Measurements from ENCODE around the gene SCG5. TPM values are rescaled to one million over a fixed set of nuclear protein-coding genes. Genes with fewer than 3 reads are reported as not detected.

The SCG5 gene
- total RNA-seq, 1 donor from 2014 or later = 53.7 TPM

DNA sequence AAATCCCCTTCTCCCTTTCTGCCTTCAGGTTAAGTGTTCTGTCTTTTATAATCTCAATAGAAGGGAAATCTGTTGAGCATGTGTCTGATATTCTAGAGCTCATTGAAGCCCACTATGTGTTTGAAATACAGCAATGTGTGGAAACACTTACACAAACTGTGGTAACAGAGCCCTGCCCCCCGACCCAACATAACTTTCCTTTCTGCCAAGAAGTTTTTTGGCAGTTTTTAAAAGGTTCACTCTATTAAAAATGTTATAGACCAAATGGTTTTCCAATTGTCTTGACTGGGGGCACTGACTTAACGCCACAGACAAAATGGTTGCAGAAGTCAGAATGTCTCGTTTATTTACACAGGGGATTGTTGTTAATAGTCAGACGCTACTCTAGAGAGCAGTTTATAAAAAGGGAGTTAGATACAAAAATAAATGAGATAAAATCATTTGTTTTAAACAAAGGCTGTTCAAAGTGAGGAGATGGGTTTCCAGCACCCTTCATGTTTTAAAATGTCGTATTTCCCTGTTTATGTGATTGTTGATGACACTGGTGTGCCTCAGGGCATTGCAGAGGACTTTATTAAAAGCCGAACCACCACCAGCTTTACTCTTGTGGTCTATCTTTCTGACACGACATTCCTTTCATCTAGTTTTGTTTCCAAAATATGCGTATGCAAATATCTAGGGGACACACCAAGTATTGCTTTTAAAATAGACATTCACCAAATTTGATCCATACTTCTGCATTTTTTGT is 49.6 kb downstream of the SCG5 start:
- H3K27ac Mint-ChIP-seq = no peak overlapping the region
- no peak for DNase-seq (ENCODE audit: low spot score in 2 of 2, unreplicated experiment in 2 of 2)
- TF ChIP-seq, protein P1, sequence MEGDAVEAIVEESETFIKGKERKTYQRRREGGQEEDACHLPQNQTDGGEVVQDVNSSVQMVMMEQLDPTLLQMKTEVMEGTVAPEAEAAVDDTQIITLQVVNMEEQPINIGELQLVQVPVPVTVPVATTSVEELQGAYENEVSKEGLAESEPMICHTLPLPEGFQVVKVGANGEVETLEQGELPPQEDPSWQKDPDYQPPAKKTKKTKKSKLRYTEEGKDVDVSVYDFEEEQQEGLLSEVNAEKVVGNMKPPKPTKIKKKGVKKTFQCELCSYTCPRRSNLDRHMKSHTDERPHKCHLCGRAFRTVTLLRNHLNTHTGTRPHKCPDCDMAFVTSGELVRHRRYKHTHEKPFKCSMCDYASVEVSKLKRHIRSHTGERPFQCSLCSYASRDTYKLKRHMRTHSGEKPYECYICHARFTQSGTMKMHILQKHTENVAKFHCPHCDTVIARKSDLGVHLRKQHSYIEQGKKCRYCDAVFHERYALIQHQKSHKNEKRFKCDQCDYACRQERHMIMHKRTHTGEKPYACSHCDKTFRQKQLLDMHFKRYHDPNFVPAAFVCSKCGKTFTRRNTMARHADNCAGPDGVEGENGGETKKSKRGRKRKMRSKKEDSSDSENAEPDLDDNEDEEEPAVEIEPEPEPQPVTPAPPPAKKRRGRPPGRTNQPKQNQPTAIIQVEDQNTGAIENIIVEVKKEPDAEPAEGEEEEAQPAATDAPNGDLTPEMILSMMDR (IDR thresholded peaks at IDR 0.05; ENCODE audit: unreplicated experiment) = no peak
- H3K36me3 Mint-ChIP-seq = peaks cover 19% of the 10 kb centered on the region
- H3K4me1 Mint-ChIP-seq = no peaks in the 10 kb centered on the region
- H3K27me3 Mint-ChIP-seq (ENCODE audit: low read depth) = no peaks in the 10 kb centered on the region
- no peak overlapping the region for H3K4me3 Mint-ChIP-seq
- H3K9me3 Mint-ChIP-seq = peaks cover 7% of the 10 kb centered on the region

DNA sequence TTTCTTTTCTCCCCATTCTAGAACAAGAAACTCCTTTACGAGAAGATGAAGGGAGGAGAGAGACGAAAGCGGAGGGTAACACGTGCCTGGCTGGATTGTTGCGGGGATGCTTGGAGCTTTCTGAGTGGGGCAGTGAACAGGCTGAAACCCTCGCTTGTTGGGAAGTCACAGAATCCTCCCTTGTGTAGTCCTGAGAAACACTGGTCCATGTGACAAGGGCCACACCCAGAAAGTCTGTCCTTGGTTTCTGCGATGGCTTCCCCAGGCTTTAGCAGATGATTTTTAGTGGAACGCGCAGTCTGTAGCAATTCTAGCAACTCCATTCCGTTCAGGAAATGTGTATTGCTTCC is 50.2 kb downstream of the SCG5 start:
- DNase-seq (ENCODE audit: low spot score in 2 of 2, unreplicated experiment in 2 of 2) = no peak
- Mint-ChIP-seq H3K9me3 (peaks cover 2% of the 10 kb centered on the region), H3K27me3 (ENCODE audit: low read depth) (no peaks in the 10 kb centered on the region), H3K4me1 (no peaks in the 10 kb centered on the region), H3K36me3 (peaks cover 14% of the 10 kb centered on the region), H3K27ac (no peak overlapping the region), H3K4me3 (no peak overlapping the region)
- TF ChIP-seq, protein P1 (IDR thresholded peaks at IDR 0.05; ENCODE audit: unreplicated experiment) = no peak

- Mint-ChIP-seq H3K9me3 (no peaks in the 10 kb centered on the region), H3K4me1 (no peaks in the 10 kb centered on the region), H3K27ac (no peak overlapping the region), H3K4me3 (no peak overlapping the region), H3K27me3 (ENCODE audit: low read depth) (no peaks in the 10 kb centered on the region), H3K36me3 (peaks cover 11% of the 10 kb centered on the region)
- TF ChIP-seq, protein P1 (IDR thresholded peaks at IDR 0.05; ENCODE audit: unreplicated experiment) = no peak
- no peak for DNase-seq (ENCODE audit: low spot score in 2 of 2, unreplicated experiment in 2 of 2)
Measured at GRCh38 chr15:32692286-32692685, 50.8 kb downstream of the SCG5 start.

DNA sequence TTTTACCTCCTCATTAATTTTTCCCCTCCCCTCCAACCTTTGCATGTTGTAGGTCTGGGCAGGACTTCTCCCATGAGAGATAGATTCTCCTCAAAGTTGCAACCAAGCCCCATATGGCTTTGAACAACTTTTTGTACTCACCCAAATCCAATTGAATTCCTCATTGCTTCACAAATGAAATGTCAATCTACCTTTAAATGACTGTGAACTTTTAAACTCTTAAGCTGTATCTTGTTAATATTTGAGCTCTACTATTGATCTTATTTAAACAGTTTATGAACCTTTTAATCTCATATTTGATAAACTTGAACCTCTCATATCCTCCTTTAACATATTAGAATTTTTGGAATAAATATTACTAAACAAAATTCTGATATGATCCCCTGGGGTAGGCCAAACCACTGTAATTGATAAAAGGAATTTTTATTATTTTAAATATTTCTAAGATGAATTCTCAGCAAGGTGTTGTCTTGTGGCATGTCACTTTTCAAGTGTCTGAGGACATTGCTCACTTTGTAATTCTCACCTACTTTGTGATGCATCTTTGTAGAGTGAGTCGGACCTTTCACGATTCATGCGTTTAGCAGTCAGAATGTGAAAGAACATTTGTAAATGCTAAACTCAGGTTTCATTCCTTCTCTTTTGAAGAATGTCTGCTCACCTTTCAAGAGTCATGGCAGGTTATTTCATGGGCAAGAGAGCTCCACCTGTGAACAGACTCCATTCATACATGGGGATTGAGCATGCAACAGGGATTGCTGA is 52.9 kb downstream of the SCG5 start:
- no peak for DNase-seq (ENCODE audit: low spot score in 2 of 2, unreplicated experiment in 2 of 2)
- H3K36me3 Mint-ChIP-seq = peaks cover 18% of the 10 kb centered on the region
- no peak overlapping the region for H3K4me3 Mint-ChIP-seq
- no peaks in the 10 kb centered on the region for H3K4me1 Mint-ChIP-seq
- H3K27me3 Mint-ChIP-seq (ENCODE audit: low read depth) = no peaks in the 10 kb centered on the region
- TF ChIP-seq, protein P1 (IDR thresholded peaks at IDR 0.05; ENCODE audit: unreplicated experiment) = no peak
- H3K9me3 Mint-ChIP-seq = no peaks in the 10 kb centered on the region
- H3K27ac Mint-ChIP-seq = no peak overlapping the region

GRCh38 chr15:32698773-32699390 is 57.4 kb downstream of the SCG5 start:
- Mint-ChIP-seq H3K4me1 (peaks cover 1% of the 10 kb centered on the region), H3K27me3 (ENCODE audit: low read depth) (peaks cover 6% of the 10 kb centered on the region), H3K27ac (no peak overlapping the region), H3K4me3 (no peak overlapping the region), H3K9me3 (no peaks in the 10 kb centered on the region), H3K36me3 (peaks cover 12% of the 10 kb centered on the region)
- no peak for DNase-seq (ENCODE audit: low spot score in 2 of 2, unreplicated experiment in 2 of 2)
- TF ChIP-seq, protein P1 (IDR thresholded peaks at IDR 0.05; ENCODE audit: unreplicated experiment) = no peak

Data from mesothelial cell of epicardium (in vitro differentiated cells).